Measurements from ENCODE around the gene KRT8. TPM values are rescaled to one million over a fixed set of nuclear protein-coding genes. Genes with fewer than 3 reads are reported as not detected.

The KRT8 gene
- polyA plus RNA-seq, 1 donor from 2014 or later: 0.46 TPM

DNA sequence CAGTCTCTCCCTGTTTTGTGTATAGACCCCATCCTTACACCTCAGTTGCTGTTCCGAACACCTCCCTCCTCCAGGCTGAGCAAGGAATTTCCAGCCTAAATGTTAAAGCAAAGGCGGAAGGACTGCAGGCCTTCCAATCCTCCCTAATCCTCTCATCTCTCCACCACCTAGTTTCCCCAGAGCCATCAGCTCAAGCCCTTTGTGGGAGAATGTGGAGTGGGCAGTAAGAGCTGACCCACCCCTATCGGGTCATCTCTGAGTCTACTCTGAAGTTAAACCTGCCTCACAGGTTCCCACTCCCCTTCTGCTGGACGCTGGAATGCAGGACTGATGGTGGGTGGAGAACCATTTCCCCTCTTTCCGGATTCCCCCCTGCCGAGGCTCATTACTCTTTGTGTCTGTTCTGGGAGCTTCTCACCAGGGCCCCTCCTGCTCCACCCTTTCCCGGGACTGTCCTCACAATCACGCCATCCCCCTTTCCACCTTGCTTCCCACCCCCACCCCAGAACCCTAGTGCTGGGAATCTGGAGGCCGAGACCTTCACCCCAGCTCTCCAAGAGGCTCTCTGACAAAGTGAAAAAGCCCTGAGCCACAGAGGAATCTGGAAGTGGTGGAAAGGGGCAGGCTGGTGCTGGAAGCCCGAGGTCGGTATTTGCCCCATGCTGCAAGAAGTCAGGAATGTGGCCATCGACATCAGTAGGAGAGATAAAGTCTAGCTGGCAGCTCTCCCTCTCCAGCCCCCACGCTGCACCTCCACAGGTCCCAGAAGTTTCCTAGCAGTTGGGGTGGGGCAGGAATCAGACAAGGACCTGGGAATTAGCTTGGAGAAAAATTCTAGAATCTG, 40.7 kb upstream of the KRT8 start:
- Histone ChIP-seq H3K27me3 (ENCODE audit: insufficient read depth, low read depth, low read length) (peaks cover 19% of the 10 kb centered on the region), H2AFZ (ENCODE audit: low read depth, low read length) (no peak overlapping the region), H3K4me3 (ENCODE audit: low read length) (no peak overlapping the region), H3K27ac (ENCODE audit: low read length) (no peak overlapping the region), H3K36me3 (ENCODE audit: insufficient read depth, low read length) (no peaks in the 10 kb centered on the region), H3K4me2 (ENCODE audit: low read length) (no peak overlapping the region), H3K9me3 (ENCODE audit: low read length) (no peaks in the 10 kb centered on the region), H3K9me2 (ENCODE audit: insufficient read depth, low read length) (no peaks in the 10 kb centered on the region), H3K9ac (ENCODE audit: low read length) (no peak overlapping the region), H3K79me2 (replicated peaks; ENCODE audit: insufficient read depth, low read length) (no peaks in the 10 kb centered on the region), H3F3A (ENCODE audit: insufficient read depth, low read length, poor library complexity, severe bottlenecking) (no peaks in the 10 kb centered on the region), H4K20me1 (ENCODE audit: insufficient read depth) (no peaks in the 10 kb centered on the region)
- TF ChIP-seq SMC3 (conservative IDR thresholded peaks at IDR 0.05; ENCODE audit: poor library complexity) (no peak), MXI1 (conservative IDR thresholded peaks at IDR 0.05; ENCODE audit: poor library complexity, severe bottlenecking) (no peak), EP300 (conservative IDR thresholded peaks at IDR 0.05; ENCODE audit: poor library complexity, severe bottlenecking) (no peak), POLR2AphosphoS5 (IDR thresholded peaks at IDR 0.05) (no peak)
- TF ChIP-seq, protein P1, sequence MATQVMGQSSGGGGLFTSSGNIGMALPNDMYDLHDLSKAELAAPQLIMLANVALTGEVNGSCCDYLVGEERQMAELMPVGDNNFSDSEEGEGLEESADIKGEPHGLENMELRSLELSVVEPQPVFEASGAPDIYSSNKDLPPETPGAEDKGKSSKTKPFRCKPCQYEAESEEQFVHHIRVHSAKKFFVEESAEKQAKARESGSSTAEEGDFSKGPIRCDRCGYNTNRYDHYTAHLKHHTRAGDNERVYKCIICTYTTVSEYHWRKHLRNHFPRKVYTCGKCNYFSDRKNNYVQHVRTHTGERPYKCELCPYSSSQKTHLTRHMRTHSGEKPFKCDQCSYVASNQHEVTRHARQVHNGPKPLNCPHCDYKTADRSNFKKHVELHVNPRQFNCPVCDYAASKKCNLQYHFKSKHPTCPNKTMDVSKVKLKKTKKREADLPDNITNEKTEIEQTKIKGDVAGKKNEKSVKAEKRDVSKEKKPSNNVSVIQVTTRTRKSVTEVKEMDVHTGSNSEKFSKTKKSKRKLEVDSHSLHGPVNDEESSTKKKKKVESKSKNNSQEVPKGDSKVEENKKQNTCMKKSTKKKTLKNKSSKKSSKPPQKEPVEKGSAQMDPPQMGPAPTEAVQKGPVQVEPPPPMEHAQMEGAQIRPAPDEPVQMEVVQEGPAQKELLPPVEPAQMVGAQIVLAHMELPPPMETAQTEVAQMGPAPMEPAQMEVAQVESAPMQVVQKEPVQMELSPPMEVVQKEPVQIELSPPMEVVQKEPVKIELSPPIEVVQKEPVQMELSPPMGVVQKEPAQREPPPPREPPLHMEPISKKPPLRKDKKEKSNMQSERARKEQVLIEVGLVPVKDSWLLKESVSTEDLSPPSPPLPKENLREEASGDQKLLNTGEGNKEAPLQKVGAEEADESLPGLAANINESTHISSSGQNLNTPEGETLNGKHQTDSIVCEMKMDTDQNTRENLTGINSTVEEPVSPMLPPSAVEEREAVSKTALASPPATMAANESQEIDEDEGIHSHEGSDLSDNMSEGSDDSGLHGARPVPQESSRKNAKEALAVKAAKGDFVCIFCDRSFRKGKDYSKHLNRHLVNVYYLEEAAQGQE (IDR thresholded peaks at IDR 0.05; ENCODE audit: borderline replicate concordance): no peak

DNA sequence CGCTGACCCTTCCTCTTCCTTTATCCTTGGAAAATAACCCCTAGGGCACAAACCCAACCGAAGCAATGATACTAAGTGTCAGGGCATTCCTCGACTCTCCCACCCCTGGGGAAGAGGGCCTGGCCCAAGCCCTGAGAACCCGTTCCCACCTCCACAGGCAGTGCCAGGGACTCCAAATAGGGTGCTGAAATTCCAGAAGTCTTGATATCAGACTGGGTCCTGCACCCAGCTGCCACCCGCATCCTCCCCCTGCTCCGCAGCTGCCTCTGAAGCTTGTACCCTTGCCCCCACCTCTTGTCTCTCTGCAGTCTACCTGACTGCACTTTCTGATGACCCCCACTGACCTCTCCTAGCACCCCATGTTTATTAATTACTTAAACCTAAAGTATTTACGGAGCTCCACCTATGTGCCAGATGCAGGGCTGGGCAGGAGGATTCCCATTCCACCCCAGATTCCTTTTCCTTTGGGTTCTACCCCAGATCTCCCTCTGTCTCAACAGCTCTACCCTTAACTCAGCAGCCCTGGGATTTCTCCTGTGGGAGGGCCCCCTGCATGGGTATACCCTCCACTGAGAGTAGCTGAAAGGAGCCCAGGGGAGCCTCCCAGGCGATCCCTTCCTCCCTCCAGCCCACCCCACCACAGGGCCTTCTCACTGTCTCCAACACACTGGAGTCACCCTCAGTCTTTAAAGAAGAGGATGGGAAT, 40.0 kb upstream of the KRT8 start:
- H3K9me3 ChIP-seq (ENCODE audit: low read length): no peaks in the 10 kb centered on the region
- no peak overlapping the region for H3K9ac ChIP-seq (ENCODE audit: low read length)
- H3K4me2 ChIP-seq (ENCODE audit: low read length): no peak overlapping the region
- no peaks in the 10 kb centered on the region for H3K9me2 ChIP-seq (ENCODE audit: insufficient read depth, low read length)
- H2AFZ ChIP-seq (ENCODE audit: low read depth, low read length): no peak overlapping the region
- TF ChIP-seq RAD21 (conservative IDR thresholded peaks at IDR 0.05): no peak
- TF ChIP-seq EP300 (conservative IDR thresholded peaks at IDR 0.05; ENCODE audit: poor library complexity, severe bottlenecking): no peak
- no peak for TF ChIP-seq SMC3 (conservative IDR thresholded peaks at IDR 0.05; ENCODE audit: poor library complexity)
- no peak for TF ChIP-seq MXI1 (conservative IDR thresholded peaks at IDR 0.05; ENCODE audit: poor library complexity, severe bottlenecking)
- TF ChIP-seq, protein P1 (IDR thresholded peaks at IDR 0.05; ENCODE audit: borderline replicate concordance): no peak
- TF ChIP-seq, protein P2, sequence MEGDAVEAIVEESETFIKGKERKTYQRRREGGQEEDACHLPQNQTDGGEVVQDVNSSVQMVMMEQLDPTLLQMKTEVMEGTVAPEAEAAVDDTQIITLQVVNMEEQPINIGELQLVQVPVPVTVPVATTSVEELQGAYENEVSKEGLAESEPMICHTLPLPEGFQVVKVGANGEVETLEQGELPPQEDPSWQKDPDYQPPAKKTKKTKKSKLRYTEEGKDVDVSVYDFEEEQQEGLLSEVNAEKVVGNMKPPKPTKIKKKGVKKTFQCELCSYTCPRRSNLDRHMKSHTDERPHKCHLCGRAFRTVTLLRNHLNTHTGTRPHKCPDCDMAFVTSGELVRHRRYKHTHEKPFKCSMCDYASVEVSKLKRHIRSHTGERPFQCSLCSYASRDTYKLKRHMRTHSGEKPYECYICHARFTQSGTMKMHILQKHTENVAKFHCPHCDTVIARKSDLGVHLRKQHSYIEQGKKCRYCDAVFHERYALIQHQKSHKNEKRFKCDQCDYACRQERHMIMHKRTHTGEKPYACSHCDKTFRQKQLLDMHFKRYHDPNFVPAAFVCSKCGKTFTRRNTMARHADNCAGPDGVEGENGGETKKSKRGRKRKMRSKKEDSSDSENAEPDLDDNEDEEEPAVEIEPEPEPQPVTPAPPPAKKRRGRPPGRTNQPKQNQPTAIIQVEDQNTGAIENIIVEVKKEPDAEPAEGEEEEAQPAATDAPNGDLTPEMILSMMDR (IDR thresholded peaks at IDR 0.05; ENCODE audit: poor library complexity, severe bottlenecking): no peak
- no peak for TF ChIP-seq TAF1 (IDR thresholded peaks at IDR 0.05; ENCODE audit: low read depth)
- TF ChIP-seq POLR2AphosphoS5 (IDR thresholded peaks at IDR 0.05): no peak
- TF ChIP-seq EZH2 (IDR thresholded peaks at IDR 0.05; ENCODE audit: borderline replicate concordance, insufficient read depth, low read length, poor library complexity, severe bottlenecking): no peak
- H4K20me1 ChIP-seq (ENCODE audit: insufficient read depth): no peaks in the 10 kb centered on the region
- H3K27ac ChIP-seq (ENCODE audit: low read length): no peak overlapping the region
- H3K36me3 ChIP-seq (ENCODE audit: insufficient read depth, low read length): no peaks in the 10 kb centered on the region
- H3K79me2 ChIP-seq (replicated peaks; ENCODE audit: insufficient read depth, low read length): no peaks in the 10 kb centered on the region
- H3F3A ChIP-seq (ENCODE audit: insufficient read depth, low read length, poor library complexity, severe bottlenecking): no peaks in the 10 kb centered on the region
- H3K4me3 ChIP-seq (ENCODE audit: low read length): no peak overlapping the region
- peaks cover 14% of the 10 kb centered on the region for H3K27me3 ChIP-seq (ENCODE audit: insufficient read depth, low read depth, low read length)
